Kasumi-1 (cell line): ENCODE measurements around the gene TTC5.
"Not testable (repeated sequence)": the region's sequence is repeated elsewhere in the genome, so short reads cannot be mapped to it uniquely, and the experiment has no call there.

Source experiments
- DNase-seq, 2 experiments: peaks; one replicate each; lab custom pipeline; 2025; lab: John Stamatoyannopoulos, UW

TTC5 gene

GRCh38 chr14:20305265-20306078, at the start of gene TTC5:
Gene TTC5, minus strand, starts transcription at chr14:20305951. Its CDS starts 14 bp downstream, at chr14:20305937.
- DNase-seq = peak; percentile 91

- DNase-seq = peak in 1 of 2 experiments; percentile 23
Measured at GRCh38 chr14:20350860-20351259, 45.1 kb upstream of the TTC5 start.

GRCh38 chr14:20350282-20350681, 44.5 kb upstream of the TTC5 start:
- DNase-seq = no peak

GRCh38 chr14:20347747-20348146, 42.0 kb upstream of the TTC5 start:
- no peak for DNase-seq

- no peak for DNase-seq
Measured at GRCh38 chr14:20346713-20347112, 41.0 kb upstream of the TTC5 start.

- DNase-seq = no peak
Measured at GRCh38 chr14:20345366-20345765, 39.6 kb upstream of the TTC5 start.

- no peak for DNase-seq
Measured at GRCh38 chr14:20343862-20344220, 38.1 kb upstream of the TTC5 start.

- DNase-seq = peak; percentile 99
Measured at GRCh38 chr14:20343092-20343861, 37.5 kb upstream of the TTC5 start, which contains the start of gene PARP2. Gene PARP2, plus strand, starts transcription at chr14:20343635. Its CDS starts 7 bp downstream, at chr14:20343642.

- DNase-seq = no peak
Measured at GRCh38 chr14:20341646-20342045, 35.9 kb upstream of the TTC5 start.

GRCh38 chr14:20341032-20341431, 35.3 kb upstream of the TTC5 start:
- DNase-seq = not testable (repeated sequence)

- DNase-seq = no peak
Measured at GRCh38 chr14:20334017-20334416, 28.3 kb upstream of the TTC5 start.

GRCh38 chr14:20333494-20333841, 27.7 kb upstream of the TTC5 start:
- DNase-seq = no peak

GRCh38 chr14:20332788-20333493, 27.2 kb upstream of the TTC5 start, which contains the start of gene CCNB1IP1:
Gene CCNB1IP1, minus strand, starts transcription at chr14:20333279. Its CDS starts 16,756 bp downstream, at chr14:20316523.
- DNase-seq = peak; percentile 93

- DNase-seq = peak in 1 of 2 experiments; percentile 36
Measured at GRCh38 chr14:20332431-20332787, 26.7 kb upstream of the TTC5 start.

GRCh38 chr14:20331053-20331613, 25.4 kb upstream of the TTC5 start:
- DNase-seq = no peak

GRCh38 chr14:20329355-20329754, 23.6 kb upstream of the TTC5 start:
- no peak for DNase-seq

GRCh38 chr14:20328705-20329104, 23.0 kb upstream of the TTC5 start:
- no peak for DNase-seq

- peak; percentile 79 to 84 for DNase-seq
Measured at GRCh38 chr14:20327005-20327869, 21.5 kb upstream of the TTC5 start.

- DNase-seq = no peak
Measured at GRCh38 chr14:20317720-20318119, 12.0 kb upstream of the TTC5 start.

GRCh38 chr14:20314026-20314425, 8.3 kb upstream of the TTC5 start:
- no peak for DNase-seq

- DNase-seq = no peak
Measured at GRCh38 chr14:20306079-20306423, 300 bp upstream of the TTC5 start.
